ENCODE data around the gene KCNS1.
"Not testable (repeated sequence)": the region's sequence is repeated elsewhere in the genome, so short reads cannot be mapped to it uniquely, and the experiment has no call there.

KCNS1 gene

DNA sequence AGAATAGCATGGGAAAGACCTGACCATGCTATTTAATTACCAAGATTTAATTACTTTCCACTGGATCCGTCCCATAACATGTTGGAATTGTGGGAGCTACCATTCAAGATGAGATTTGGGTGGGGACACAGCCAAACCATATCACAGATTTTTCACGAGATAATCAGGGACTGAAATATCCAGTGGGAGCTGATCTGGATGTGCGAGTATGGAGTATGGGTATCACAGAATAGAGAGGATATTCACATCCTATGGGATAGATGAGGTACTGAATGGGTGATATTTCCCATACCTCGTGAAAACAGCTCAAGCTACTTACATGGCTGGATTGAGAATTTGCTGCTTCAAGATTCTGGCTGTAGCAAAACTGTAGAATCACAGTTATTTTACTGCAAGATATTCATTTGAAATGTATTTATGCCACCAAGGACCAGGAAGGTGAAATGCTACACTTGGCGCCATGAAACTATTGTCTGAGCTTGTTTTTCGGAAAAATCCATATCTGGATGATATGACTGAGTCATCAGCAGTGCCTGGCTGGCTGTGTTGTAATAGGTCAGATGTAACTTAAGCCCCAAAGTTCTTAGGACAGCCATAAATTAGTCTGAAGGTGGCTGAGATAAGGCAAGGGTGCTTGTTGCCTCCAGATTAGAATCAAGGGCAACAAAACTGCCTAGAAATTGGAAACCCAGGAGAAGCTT, 29.8 kb downstream of the KCNS1 start:
- DNase-seq (ENCODE audit: low read depth): peak; percentile 66
- no peak overlapping the region for H3K4me3 ChIP-seq (replicated peaks; ENCODE audit: low read depth, low read length)
- TF ChIP-seq, protein P1, sequence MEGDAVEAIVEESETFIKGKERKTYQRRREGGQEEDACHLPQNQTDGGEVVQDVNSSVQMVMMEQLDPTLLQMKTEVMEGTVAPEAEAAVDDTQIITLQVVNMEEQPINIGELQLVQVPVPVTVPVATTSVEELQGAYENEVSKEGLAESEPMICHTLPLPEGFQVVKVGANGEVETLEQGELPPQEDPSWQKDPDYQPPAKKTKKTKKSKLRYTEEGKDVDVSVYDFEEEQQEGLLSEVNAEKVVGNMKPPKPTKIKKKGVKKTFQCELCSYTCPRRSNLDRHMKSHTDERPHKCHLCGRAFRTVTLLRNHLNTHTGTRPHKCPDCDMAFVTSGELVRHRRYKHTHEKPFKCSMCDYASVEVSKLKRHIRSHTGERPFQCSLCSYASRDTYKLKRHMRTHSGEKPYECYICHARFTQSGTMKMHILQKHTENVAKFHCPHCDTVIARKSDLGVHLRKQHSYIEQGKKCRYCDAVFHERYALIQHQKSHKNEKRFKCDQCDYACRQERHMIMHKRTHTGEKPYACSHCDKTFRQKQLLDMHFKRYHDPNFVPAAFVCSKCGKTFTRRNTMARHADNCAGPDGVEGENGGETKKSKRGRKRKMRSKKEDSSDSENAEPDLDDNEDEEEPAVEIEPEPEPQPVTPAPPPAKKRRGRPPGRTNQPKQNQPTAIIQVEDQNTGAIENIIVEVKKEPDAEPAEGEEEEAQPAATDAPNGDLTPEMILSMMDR (IDR thresholded peaks at IDR 0.05; ENCODE audit: low read length, missing control alignments): no peak

DNA sequence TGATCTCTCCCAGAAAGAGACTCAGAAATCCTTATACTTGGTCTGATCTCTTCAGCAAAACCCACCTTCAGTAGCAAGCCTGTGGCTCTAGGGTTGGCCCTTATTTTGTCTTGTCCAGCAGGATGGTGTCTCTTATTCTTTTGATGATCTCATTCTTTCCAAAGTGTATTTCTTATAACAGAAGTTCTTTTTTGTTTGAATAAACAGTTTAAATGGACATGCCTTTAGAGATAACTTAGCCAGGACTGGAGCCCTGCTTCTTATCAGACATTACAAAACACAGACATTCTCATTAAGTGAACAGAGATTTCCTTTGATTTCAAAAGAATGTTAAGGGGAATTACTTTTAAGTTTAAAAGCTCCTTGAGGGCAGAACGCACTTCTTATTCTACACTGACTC, 31.7 kb downstream of the KCNS1 start:
- peak; percentile 20 for DNase-seq (ENCODE audit: low read depth)
- no peak overlapping the region for H3K4me3 ChIP-seq (replicated peaks; ENCODE audit: low read depth, low read length)
- TF ChIP-seq, protein P1 (IDR thresholded peaks at IDR 0.05; ENCODE audit: low read length, missing control alignments): no peak

DNA sequence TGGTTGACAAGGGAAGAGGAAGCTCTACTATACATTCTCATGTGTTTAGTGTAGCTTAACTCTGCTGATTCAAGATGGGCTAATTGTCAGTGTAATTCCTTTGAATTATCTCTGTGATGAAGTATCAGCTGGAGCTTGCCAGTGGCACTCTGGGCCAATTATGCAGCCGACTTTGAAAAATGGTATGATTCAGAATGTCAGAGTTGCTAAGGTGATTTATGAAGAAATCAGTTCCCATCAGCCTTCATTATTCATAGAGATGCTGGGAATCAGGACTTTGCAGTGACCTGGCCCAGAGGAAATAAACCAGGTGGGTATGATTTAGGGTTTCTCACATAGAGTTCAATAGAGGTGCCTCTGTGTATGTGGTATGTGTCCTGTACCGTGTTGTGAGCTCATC, 33.4 kb downstream of the KCNS1 start:
- no peak overlapping the region for H3K4me3 ChIP-seq (replicated peaks; ENCODE audit: low read depth, low read length)
- DNase-seq (ENCODE audit: low read depth): peak; percentile 16
- TF ChIP-seq, protein P1 (IDR thresholded peaks at IDR 0.05; ENCODE audit: low read length, missing control alignments): no peak

DNA sequence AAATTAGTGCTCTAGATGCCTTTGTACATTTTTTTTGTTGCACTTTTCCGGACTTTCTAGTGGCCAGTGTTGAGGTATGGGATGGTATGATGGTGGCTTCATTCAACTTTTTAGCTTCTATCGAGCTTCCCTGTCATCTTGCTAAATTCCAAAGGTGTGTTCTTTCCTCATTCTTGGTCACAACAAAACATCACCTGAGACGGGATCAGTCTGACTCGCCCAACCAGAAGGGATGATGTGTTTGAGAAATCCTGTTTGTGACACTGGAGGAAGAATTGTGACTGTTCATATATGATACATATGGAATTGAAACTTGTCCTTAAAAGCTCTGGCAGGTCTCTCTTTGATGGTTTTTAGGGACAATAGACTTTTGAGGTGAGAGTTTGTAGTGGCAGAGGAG, 33.8 kb downstream of the KCNS1 start:
- TF ChIP-seq, protein P1 (IDR thresholded peaks at IDR 0.05; ENCODE audit: low read length, missing control alignments): no peak
- no peak overlapping the region for H3K4me3 ChIP-seq (replicated peaks; ENCODE audit: low read depth, low read length)
- DNase-seq (ENCODE audit: low read depth): no peak

DNA sequence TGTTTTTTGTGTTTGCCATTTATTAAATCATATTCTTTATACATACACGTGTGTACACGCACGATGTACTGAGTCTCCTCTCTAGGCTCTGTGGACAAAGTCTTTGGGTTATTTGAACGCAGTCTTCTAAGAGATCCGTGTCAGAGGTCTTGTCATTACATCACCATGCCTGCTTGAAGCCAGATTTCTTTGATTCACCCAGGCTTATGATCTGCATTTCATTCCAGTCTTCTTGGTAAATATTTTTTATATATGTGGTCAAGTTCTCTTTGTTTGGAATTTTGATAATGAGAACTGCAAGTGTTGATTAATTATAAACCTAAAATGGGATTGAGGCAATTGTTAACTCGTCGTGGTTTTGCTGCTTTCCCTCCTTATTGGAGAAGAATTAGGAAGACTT, 34.6 kb downstream of the KCNS1 start:
- H3K4me3 ChIP-seq (replicated peaks; ENCODE audit: low read depth, low read length): no peak overlapping the region
- no peak for DNase-seq (ENCODE audit: low read depth)

DNA sequence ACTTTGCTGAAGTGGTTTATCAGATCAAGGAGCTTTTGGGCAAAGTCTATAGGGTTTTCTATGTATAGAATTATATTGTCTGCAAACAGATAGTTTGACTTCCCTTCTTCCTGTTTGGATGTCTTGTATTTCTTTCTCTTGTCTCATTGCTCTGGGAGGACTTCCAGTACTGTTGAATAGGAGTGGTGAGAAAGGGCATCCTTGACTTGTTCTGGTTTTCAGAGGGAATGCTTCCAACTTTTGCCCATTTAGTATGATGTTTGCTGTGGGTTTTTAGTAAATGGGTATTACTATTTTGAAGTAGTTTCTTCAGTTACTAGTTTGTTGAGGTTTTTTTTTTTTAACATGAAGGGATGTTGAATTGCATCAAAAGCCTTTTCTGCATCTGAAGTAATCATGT, 36.1 kb downstream of the KCNS1 start:
- no peak for DNase-seq (ENCODE audit: low read depth)
- TF ChIP-seq, protein P1 (IDR thresholded peaks at IDR 0.05; ENCODE audit: low read length, missing control alignments): no peak
- H3K4me3 ChIP-seq (replicated peaks; ENCODE audit: low read depth, low read length): no peak overlapping the region

More for the DNA sequence above, 34.6 kb downstream of the KCNS1 start:
- TF ChIP-seq, protein P1 (IDR thresholded peaks at IDR 0.05; ENCODE audit: low read length, missing control alignments): no peak

DNA sequence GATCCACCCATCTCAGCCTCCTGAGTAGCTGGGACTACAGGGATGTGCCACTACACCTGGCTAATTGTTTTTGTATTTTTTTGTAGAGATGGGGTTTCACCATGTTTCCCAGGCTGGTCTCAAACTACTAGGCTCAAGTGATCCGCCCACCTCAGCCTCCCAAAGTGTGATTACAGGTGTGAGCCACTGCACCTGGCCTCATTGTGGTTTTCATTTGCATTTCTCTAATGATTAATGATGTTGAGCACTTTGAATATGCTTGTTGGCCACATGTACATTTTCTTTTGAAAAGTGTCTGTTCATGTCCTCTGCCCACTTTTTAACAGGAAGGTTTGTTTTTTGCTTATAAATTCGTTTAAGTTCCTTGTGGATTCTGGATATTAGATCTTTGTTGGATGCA, 37.8 kb downstream of the KCNS1 start:
- H3K4me3 ChIP-seq (replicated peaks; ENCODE audit: low read depth, low read length); DNase-seq (ENCODE audit: low read depth): not testable (repeated sequence)

Data from fibroblast of pulmonary artery (primary cell).